ENCODE results near the gene WNT3A.

The WNT3A gene

DNA sequence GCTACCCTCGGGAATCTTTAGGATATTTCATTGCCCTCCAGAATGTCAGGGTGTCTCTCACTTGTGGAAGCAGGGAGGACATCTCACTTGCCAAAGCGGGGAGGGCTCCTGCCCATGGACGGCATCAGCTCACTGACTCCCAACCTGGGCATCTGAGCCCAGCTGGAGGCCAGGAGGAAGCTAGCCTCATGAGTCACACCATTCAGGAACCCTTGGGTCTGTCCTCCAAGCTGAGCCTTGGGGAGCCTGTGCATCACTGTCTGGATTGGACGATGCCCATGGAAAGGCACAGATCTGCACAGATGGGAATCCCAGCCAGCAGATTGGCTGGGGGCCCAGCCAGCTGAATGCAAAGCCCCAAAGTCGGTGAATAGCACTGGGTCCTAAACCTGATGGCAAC lies 25.2 kb downstream of the WNT3A start (continued):
- no peak for TF ChIP-seq ARNTL (CRISPR knock-in tag; IDR thresholded peaks at IDR 0.05; ENCODE audit: borderline replicate concordance, low read depth)
- TF ChIP-seq ISL1 (CRISPR knock-in tag; IDR thresholded peaks at IDR 0.05): no peak
- TF ChIP-seq TCF4 (CRISPR knock-in tag; IDR thresholded peaks at IDR 0.05; ENCODE audit: borderline replicate concordance): no peak

DNA sequence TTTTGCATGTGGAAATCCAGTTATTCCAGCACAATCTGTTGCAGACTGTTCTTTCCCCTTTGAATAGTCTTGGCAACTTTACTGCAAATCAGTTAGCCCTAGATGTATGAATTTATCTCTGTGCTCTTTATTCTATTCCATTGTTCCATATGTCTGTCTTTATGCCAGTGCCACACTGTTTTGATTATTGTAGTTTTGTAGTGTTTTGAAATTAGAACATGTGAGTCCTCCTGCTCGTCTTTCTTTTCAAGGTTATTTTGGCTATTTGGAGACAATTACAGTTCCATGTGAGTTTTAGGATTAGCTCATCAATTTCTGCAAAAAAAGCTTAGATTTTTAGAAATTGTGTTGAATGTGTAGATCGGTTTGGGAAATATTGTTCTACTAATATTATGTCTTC lies 26.6 kb downstream of the WNT3A start:
- TF ChIP-seq ESRRG (CRISPR knock-in tag; IDR thresholded peaks at IDR 0.05) (no peak), ZNF8 (CRISPR knock-in tag; IDR thresholded peaks at IDR 0.05) (no peak), ZNF565 (CRISPR knock-in tag; conservative IDR thresholded peaks at IDR 0.05; ENCODE audit: low read depth) (no peak), ISL1 (CRISPR knock-in tag; IDR thresholded peaks at IDR 0.05) (no peak)
- TF ChIP-seq, protein P1, sequence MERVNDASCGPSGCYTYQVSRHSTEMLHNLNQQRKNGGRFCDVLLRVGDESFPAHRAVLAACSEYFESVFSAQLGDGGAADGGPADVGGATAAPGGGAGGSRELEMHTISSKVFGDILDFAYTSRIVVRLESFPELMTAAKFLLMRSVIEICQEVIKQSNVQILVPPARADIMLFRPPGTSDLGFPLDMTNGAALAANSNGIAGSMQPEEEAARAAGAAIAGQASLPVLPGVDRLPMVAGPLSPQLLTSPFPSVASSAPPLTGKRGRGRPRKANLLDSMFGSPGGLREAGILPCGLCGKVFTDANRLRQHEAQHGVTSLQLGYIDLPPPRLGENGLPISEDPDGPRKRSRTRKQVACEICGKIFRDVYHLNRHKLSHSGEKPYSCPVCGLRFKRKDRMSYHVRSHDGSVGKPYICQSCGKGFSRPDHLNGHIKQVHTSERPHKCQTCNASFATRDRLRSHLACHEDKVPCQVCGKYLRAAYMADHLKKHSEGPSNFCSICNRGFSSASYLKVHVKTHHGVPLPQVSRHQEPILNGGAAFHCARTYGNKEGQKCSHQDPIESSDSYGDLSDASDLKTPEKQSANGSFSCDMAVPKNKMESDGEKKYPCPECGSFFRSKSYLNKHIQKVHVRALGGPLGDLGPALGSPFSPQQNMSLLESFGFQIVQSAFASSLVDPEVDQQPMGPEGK (CRISPR knock-in tag; IDR thresholded peaks at IDR 0.05; ENCODE audit: borderline replicate concordance): no peak

DNA sequence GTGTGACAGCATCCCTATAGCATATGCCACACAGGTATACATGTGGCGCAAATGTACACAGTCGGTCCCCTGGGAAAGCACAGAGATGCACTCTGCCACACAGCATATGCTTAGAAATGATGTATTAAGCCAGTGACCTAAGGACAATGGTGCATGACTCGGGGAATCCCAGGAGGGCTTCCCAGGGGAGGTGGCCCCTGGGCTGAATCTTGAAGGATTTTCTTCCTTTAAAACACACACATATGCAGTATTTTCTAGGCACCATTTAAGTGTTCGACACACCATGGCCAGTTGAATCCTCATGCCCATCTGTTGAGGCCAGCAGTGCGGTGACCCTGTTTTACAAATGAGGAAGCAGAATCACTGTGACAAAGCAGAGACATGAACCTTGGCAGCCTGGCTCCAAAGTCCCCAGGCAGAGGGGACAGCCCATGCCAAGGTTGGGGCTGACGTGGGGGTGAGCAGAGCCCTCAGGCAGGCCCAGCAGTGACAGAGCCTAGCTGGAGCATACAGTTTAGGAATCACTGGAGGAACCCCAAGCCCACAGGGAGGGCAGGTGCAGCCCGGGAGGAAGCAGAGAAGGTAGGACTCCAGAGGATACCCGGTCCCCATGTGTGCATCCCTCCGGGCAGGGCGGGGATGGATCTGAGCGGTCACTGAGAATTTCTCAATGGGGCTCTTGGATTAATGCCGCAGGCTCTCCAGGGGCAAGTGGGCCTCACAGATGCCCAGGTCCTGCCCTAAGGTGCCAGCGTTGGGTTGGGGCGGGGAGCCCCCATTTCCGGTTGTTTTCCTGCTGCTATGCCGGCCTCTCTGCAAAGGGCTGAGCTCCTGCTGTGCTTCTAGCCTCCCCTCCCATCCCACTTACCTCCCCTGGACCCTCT lies 28.4 kb downstream of the WNT3A start:
- TF ChIP-seq ZFP3 (CRISPR knock-in tag; IDR thresholded peaks at IDR 0.05): no peak
- TF ChIP-seq ZC3H10 (CRISPR knock-in tag; IDR thresholded peaks at IDR 0.05): no peak
- no peak for TF ChIP-seq ARNTL (CRISPR knock-in tag; IDR thresholded peaks at IDR 0.05; ENCODE audit: borderline replicate concordance, low read depth)
- TF ChIP-seq ISL1 (CRISPR knock-in tag; IDR thresholded peaks at IDR 0.05): no peak
- TF ChIP-seq, protein P2, sequence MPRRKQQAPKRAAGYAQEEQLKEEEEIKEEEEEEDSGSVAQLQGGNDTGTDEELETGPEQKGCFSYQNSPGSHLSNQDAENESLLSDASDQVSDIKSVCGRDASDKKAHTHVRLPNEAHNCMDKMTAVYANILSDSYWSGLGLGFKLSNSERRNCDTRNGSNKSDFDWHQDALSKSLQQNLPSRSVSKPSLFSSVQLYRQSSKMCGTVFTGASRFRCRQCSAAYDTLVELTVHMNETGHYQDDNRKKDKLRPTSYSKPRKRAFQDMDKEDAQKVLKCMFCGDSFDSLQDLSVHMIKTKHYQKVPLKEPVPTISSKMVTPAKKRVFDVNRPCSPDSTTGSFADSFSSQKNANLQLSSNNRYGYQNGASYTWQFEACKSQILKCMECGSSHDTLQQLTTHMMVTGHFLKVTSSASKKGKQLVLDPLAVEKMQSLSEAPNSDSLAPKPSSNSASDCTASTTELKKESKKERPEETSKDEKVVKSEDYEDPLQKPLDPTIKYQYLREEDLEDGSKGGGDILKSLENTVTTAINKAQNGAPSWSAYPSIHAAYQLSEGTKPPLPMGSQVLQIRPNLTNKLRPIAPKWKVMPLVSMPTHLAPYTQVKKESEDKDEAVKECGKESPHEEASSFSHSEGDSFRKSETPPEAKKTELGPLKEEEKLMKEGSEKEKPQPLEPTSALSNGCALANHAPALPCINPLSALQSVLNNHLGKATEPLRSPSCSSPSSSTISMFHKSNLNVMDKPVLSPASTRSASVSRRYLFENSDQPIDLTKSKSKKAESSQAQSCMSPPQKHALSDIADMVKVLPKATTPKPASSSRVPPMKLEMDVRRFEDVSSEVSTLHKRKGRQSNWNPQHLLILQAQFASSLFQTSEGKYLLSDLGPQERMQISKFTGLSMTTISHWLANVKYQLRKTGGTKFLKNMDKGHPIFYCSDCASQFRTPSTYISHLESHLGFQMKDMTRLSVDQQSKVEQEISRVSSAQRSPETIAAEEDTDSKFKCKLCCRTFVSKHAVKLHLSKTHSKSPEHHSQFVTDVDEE (CRISPR knock-in tag; IDR thresholded peaks at IDR 0.05): no peak
- no peak for TF ChIP-seq ZNF70 (CRISPR knock-in tag; IDR thresholded peaks at IDR 0.05)
- no peak for TF ChIP-seq CSDC2 (CRISPR knock-in tag; IDR thresholded peaks at IDR 0.05)
- no peak for TF ChIP-seq ZNF565 (CRISPR knock-in tag; conservative IDR thresholded peaks at IDR 0.05; ENCODE audit: low read depth)
- ATAC-seq: no peak

More for the DNA sequence above, 26.6 kb downstream of the WNT3A start:
- no peak for ATAC-seq

DNA sequence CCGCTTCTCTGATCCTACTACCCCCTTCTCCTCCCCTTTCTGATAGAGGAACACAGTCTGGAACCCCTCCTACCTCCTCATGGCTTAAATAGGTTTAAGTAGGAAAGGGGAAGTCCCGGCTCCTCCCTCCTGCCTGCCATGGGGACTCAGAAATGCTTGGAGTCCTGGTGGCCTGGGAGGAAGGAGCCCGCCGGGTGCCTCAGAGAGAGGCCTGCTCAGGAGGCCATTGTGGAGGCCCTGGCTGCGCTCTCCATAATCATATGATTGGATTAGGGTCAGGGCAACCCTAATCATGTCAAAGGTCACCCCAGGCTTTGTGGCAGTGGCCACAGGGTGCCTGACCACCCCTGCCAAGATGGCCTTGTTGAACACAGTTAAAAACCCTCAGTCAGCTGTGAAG lies 29.0 kb downstream of the WNT3A start:
- no peak for ATAC-seq
- no peak for TF ChIP-seq BACH2 (CRISPR knock-in tag; IDR thresholded peaks at IDR 0.05; ENCODE audit: borderline replicate concordance)

DNA sequence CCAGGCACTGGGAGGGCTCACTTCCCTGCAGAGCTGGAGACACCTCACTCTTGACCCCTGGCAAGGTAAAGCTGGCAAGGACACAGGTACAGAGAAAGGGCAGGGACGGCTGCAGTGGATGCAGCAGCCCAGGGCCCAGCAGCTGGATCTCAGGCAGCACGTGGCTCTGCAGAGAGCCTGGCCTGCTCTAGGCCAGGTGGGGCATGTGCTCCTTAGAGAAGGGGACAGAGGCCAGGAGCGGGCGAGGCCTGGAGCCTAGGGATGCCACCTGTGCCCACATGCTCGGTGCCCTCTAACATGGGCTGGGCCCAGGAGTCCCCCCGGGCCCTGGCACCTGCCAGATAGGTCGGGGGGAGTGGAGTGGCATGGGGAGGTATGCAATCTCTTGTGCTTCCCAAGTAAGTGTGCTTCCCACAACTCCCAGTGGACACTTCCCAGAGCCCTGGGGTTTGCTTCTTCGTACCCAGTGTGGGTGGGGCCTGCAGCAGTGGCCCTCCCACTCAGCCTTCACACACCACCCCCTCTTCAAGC lies 30.0 kb downstream of the WNT3A start:
- no peak; the same call in 2 of the 3 replicates for ATAC-seq
- TF ChIP-seq ZNF565 (CRISPR knock-in tag; conservative IDR thresholded peaks at IDR 0.05; ENCODE audit: low read depth) (no peak), ZNF8 (CRISPR knock-in tag; IDR thresholded peaks at IDR 0.05) (no peak), ISL1 (CRISPR knock-in tag; IDR thresholded peaks at IDR 0.05) (no peak)
- TF ChIP-seq, protein P2 (CRISPR knock-in tag; IDR thresholded peaks at IDR 0.05): no peak
